WTC11 (cell line): ENCODE results near the gene CAMTA1.

Experiments
- CBFB ChIP-seq: sonication (generic); formaldehyde crosslinking; IDR thresholded peaks from 2 replicates; pipeline ENCODE4 v1.8.1; 2022; ENCODE audit warnings: mild to moderate bottlenecking, low read depth, missing genetic modification reagents
- CTCF ChIP-seq: fragments of 200-600 bp; IDR thresholded peaks from 2 replicates; pipeline ENCODE4 v1.8.0; 2022; ENCODE audit warnings: antibody characterized with exemption
- FOXP1 ChIP-seq: sonication (generic); formaldehyde crosslinking; IDR thresholded peaks from 2 replicates; pipeline ENCODE4 v1.8.0; 2022; ENCODE audit warnings: missing genetic modification reagents, mild to moderate bottlenecking, moderate library complexity, borderline replicate concordance
- GABPB1 ChIP-seq: sonication (generic); formaldehyde crosslinking; IDR thresholded peaks from 2 replicates; pipeline ENCODE4 v1.8.1; 2023; ENCODE audit warnings: mild to moderate bottlenecking, missing genetic modification reagents
- SP1 ChIP-seq: sonication (generic); formaldehyde crosslinking; conservative IDR thresholded peaks from 2 replicates; pipeline ENCODE4 v1.8.1; 2022; ENCODE audit warnings: missing genetic modification reagents
- TEAD4 ChIP-seq: sonication (generic); formaldehyde crosslinking; IDR thresholded peaks from 2 replicates; pipeline ENCODE4 v1.8.0; 2022; ENCODE audit warnings: mild to moderate bottlenecking, missing genetic modification reagents
- TP53 ChIP-seq: sonication (generic); formaldehyde crosslinking; IDR thresholded peaks from 2 replicates; pipeline ENCODE4 v1.8.1; 2023; ENCODE audit warnings: mild to moderate bottlenecking, missing genetic modification reagents
- ZBTB21 ChIP-seq: sonication (generic); formaldehyde crosslinking; IDR thresholded peaks from 2 replicates; pipeline ENCODE4 v1.8.1; 2023; ENCODE audit warnings: mild to moderate bottlenecking, missing genetic modification reagents, borderline replicate concordance
- ZNF232 ChIP-seq: sonication (generic); formaldehyde crosslinking; IDR thresholded peaks from 2 replicates; pipeline ENCODE4 v1.8.0; 2022; ENCODE audit warnings: mild to moderate bottlenecking, missing genetic modification reagents
- TF ChIP-seq, protein P1 (sequence below): sonication (generic); formaldehyde crosslinking; IDR thresholded peaks from 2 replicates; pipeline ENCODE4 v1.8.0; 2022; ENCODE audit warnings: mild to moderate bottlenecking, missing genetic modification reagents
- TF ChIP-seq, protein P2 (sequence below): sonication (generic); formaldehyde crosslinking; IDR thresholded peaks from 2 replicates; pipeline ENCODE4 v1.8.1; 2022; ENCODE audit warnings: low read depth, mild to moderate bottlenecking, moderate library complexity, missing genetic modification reagents, borderline replicate concordance
- TF ChIP-seq, protein P3 (sequence below): sonication (generic); formaldehyde crosslinking; conservative IDR thresholded peaks from 2 replicates; pipeline ENCODE4 v1.8.1; 2023; ENCODE audit warnings: mild to moderate bottlenecking, low read depth, missing genetic modification reagents, moderate library complexity
- TF ChIP-seq, protein P4 (sequence below): sonication (generic); formaldehyde crosslinking; conservative IDR thresholded peaks from 2 replicates; pipeline ENCODE4 v1.8.1; 2022; ENCODE audit warnings: mild to moderate bottlenecking, missing genetic modification reagents

- TF ChIP-seq, protein P1, sequence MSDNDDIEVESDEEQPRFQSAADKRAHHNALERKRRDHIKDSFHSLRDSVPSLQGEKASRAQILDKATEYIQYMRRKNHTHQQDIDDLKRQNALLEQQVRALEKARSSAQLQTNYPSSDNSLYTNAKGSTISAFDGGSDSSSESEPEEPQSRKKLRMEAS (CRISPR knock-in tag), result no peak
- TF ChIP-seq CTCF (no peak), SP1 (CRISPR knock-in tag) (no peak), ZBTB21 (no peak), TP53 (no peak), FOXP1 (CRISPR knock-in tag) (no peak), ZNF232 (CRISPR knock-in tag) (no peak), TEAD4 (CRISPR knock-in tag) (no peak), GABPB1 (no peak), CBFB (no peak)
- TF ChIP-seq, protein P2, sequence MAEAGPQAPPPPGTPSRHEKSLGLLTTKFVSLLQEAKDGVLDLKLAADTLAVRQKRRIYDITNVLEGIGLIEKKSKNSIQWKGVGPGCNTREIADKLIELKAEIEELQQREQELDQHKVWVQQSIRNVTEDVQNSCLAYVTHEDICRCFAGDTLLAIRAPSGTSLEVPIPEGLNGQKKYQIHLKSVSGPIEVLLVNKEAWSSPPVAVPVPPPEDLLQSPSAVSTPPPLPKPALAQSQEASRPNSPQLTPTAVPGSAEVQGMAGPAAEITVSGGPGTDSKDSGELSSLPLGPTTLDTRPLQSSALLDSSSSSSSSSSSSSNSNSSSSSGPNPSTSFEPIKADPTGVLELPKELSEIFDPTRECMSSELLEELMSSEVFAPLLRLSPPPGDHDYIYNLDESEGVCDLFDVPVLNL, result no peak
- TF ChIP-seq, protein P3, sequence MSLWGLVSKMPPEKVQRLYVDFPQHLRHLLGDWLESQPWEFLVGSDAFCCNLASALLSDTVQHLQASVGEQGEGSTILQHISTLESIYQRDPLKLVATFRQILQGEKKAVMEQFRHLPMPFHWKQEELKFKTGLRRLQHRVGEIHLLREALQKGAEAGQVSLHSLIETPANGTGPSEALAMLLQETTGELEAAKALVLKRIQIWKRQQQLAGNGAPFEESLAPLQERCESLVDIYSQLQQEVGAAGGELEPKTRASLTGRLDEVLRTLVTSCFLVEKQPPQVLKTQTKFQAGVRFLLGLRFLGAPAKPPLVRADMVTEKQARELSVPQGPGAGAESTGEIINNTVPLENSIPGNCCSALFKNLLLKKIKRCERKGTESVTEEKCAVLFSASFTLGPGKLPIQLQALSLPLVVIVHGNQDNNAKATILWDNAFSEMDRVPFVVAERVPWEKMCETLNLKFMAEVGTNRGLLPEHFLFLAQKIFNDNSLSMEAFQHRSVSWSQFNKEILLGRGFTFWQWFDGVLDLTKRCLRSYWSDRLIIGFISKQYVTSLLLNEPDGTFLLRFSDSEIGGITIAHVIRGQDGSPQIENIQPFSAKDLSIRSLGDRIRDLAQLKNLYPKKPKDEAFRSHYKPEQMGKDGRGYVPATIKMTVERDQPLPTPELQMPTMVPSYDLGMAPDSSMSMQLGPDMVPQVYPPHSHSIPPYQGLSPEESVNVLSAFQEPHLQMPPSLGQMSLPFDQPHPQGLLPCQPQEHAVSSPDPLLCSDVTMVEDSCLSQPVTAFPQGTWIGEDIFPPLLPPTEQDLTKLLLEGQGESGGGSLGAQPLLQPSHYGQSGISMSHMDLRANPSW (CRISPR knock-in tag), result no peak
- TF ChIP-seq, protein P4, sequence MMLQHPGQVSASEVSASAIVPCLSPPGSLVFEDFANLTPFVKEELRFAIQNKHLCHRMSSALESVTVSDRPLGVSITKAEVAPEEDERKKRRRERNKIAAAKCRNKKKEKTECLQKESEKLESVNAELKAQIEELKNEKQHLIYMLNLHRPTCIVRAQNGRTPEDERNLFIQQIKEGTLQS (CRISPR knock-in tag), result no peak
Measured at GRCh38 chr1:6890686-6891085, 105.4 kb downstream of the CAMTA1 start.
